Measurements from ENCODE around the gene SETSIP. TPM values are rescaled to one million over a fixed set of nuclear protein-coding genes. Genes with fewer than 3 reads are reported as not detected.
"Not testable (repeated sequence)": the region's sequence is repeated elsewhere in the genome, so short reads cannot be mapped to it uniquely, and the experiment has no call there.

Gene SETSIP
- total RNA-seq, 1 experiment from 2014 or later: 0.12 TPM

- H3K4me3 ChIP-seq: peak within 1 kb of the TSS; percentile 78
- H3K27ac ChIP-seq: peak within 1 kb of the TSS; percentile 17
- no peaks in the 10 kb centered on the region for H3K4me1 ChIP-seq
- DNase-seq: peak; percentile 52 to 65
- H3K27me3 ChIP-seq: no peaks in the 10 kb centered on the region
- H3K9me3 ChIP-seq (replicated peaks): 0 out of 2 replicates have a peak, but pooled peaks cover 4% of the 10 kb centered on the region
- no peaks in the 10 kb centered on the region for H3K36me3 ChIP-seq
These were observed 5.1 kb upstream of the SETSIP start, which contains the start of gene BTBD8 for GRCh38 chr1:92080128-92080985. TSS of gene BTBD8 (plus strand) at chr1:92080345. CDS start at chr1:92080572, 227 bp downstream.

GRCh38 chr1:92079441-92079840 lies 4.2 kb upstream of the SETSIP start:
- H3K27ac ChIP-seq: no peak overlapping the region
- H3K4me3 ChIP-seq: peak overlapping the region; percentile 78
- H3K36me3 ChIP-seq: no peaks in the 10 kb centered on the region
- H3K27me3 ChIP-seq: no peaks in the 10 kb centered on the region
- H3K4me1 ChIP-seq: no peaks in the 10 kb centered on the region
- DNase-seq: no peak
- no peaks in the 10 kb centered on the region for H3K9me3 ChIP-seq (replicated peaks)

GRCh38 chr1:92078077-92078476 lies 2.9 kb upstream of the SETSIP start:
- DNase-seq: not testable (repeated sequence)

GRCh38 chr1:92076363-92076762 lies 1.2 kb upstream of the SETSIP start:
- H3K36me3 ChIP-seq: no peaks in the 10 kb centered on the region
- no peaks in the 10 kb centered on the region for H3K4me1 ChIP-seq
- no peak for DNase-seq
- H3K4me3 ChIP-seq: no peak overlapping the region
- no peak overlapping the region for H3K27ac ChIP-seq
- H3K9me3 ChIP-seq (replicated peaks): no peaks in the 10 kb centered on the region
- no peaks in the 10 kb centered on the region for H3K27me3 ChIP-seq

More at GRCh38 chr1:92078077-92078476, 2.9 kb upstream of the SETSIP start:
- not testable (repeated sequence) for H3K27ac ChIP-seq; H3K36me3 ChIP-seq; H3K4me3 ChIP-seq; H3K9me3 ChIP-seq (replicated peaks); H3K4me1 ChIP-seq; H3K27me3 ChIP-seq

- not testable (repeated sequence) for DNase-seq; H3K36me3 ChIP-seq; H3K4me3 ChIP-seq; H3K27me3 ChIP-seq; H3K27ac ChIP-seq; H3K4me1 ChIP-seq; H3K9me3 ChIP-seq (replicated peaks)
These were observed 765 bp downstream of the SETSIP start for GRCh38 chr1:92074446-92074845.

GRCh38 chr1:92070892-92071291 lies 4.3 kb downstream of the SETSIP start:
- no peaks in the 10 kb centered on the region for H3K4me1 ChIP-seq

GRCh38 chr1:92066321-92066720 lies 8.9 kb downstream of the SETSIP start:
- DNase-seq: no peak
- Histone ChIP-seq H3K9me3 (replicated peaks) (no peaks in the 10 kb centered on the region), H3K27ac (no peak overlapping the region)

More at GRCh38 chr1:92070892-92071291, 4.3 kb downstream of the SETSIP start:
- Histone ChIP-seq H3K36me3 (no peaks in the 10 kb centered on the region), H3K9me3 (replicated peaks) (no peaks in the 10 kb centered on the region), H3K4me3 (no peak overlapping the region), H3K27me3 (no peaks in the 10 kb centered on the region), H3K27ac (no peak overlapping the region)
- DNase-seq: no peak

GRCh38 chr1:92065042-92065441 lies 10.2 kb downstream of the SETSIP start:
- H3K4me1 ChIP-seq: no peaks in the 10 kb centered on the region
- no peak overlapping the region for H3K27ac ChIP-seq
- no peaks in the 10 kb centered on the region for H3K9me3 ChIP-seq (replicated peaks)
- no peak for DNase-seq
- H3K36me3 ChIP-seq: no peaks in the 10 kb centered on the region
- no peak overlapping the region for H3K4me3 ChIP-seq
- H3K27me3 ChIP-seq: no peaks in the 10 kb centered on the region

More at GRCh38 chr1:92066321-92066720, 8.9 kb downstream of the SETSIP start:
- no peak overlapping the region for H3K4me3 ChIP-seq
- no peaks in the 10 kb centered on the region for H3K4me1 ChIP-seq
- H3K27me3 ChIP-seq: no peaks in the 10 kb centered on the region
- H3K36me3 ChIP-seq: no peaks in the 10 kb centered on the region

- H3K36me3 ChIP-seq: no peaks in the 10 kb centered on the region
These were observed 23.3 kb downstream of the SETSIP start for GRCh38 chr1:92051948-92052347.

GRCh38 chr1:92045766-92046495 lies 29.3 kb downstream of the SETSIP start:
- Histone ChIP-seq H3K27ac (no peak overlapping the region), H3K36me3 (no peaks in the 10 kb centered on the region), H3K4me1 (no peaks in the 10 kb centered on the region), H3K27me3 (no peaks in the 10 kb centered on the region), H3K4me3 (no peak overlapping the region), H3K9me3 (replicated peaks) (no peaks in the 10 kb centered on the region)
- DNase-seq: no peak

More at GRCh38 chr1:92051948-92052347, 23.3 kb downstream of the SETSIP start:
- no peaks in the 10 kb centered on the region for H3K9me3 ChIP-seq (replicated peaks)
- H3K4me3 ChIP-seq: no peak overlapping the region
- H3K27ac ChIP-seq: no peak overlapping the region
- H3K4me1 ChIP-seq: no peaks in the 10 kb centered on the region
- no peak for DNase-seq
- no peaks in the 10 kb centered on the region for H3K27me3 ChIP-seq

GRCh38 chr1:92043621-92044020 lies 31.6 kb downstream of the SETSIP start:
- no peaks in the 10 kb centered on the region for H3K4me1 ChIP-seq
- H3K27ac ChIP-seq: no peak overlapping the region
- no peaks in the 10 kb centered on the region for H3K9me3 ChIP-seq (replicated peaks)
- no peak overlapping the region for H3K4me3 ChIP-seq
- H3K36me3 ChIP-seq: no peaks in the 10 kb centered on the region
- no peak for DNase-seq
- no peaks in the 10 kb centered on the region for H3K27me3 ChIP-seq

- no peaks in the 10 kb centered on the region for H3K36me3 ChIP-seq
- no peaks in the 10 kb centered on the region for H3K9me3 ChIP-seq (replicated peaks)
- H3K4me1 ChIP-seq: no peaks in the 10 kb centered on the region
- no peak overlapping the region for H3K4me3 ChIP-seq
- H3K27me3 ChIP-seq: no peaks in the 10 kb centered on the region
- H3K27ac ChIP-seq: no peak overlapping the region
- no peak for DNase-seq
These were observed 34.2 kb downstream of the SETSIP start for GRCh38 chr1:92040971-92041370.

- Histone ChIP-seq H3K27me3 (no peaks in the 10 kb centered on the region; the same call in 1 of the 2 replicates), H3K36me3 (no peaks in the 10 kb centered on the region), H3K27ac (no peak overlapping the region), H3K4me3 (no peak overlapping the region), H3K9me3 (replicated peaks) (no peaks in the 10 kb centered on the region), H3K4me1 (no peaks in the 10 kb centered on the region)
- DNase-seq: no peak
These were observed 36.4 kb downstream of the SETSIP start for GRCh38 chr1:92038695-92039346.

- no peak overlapping the region for H3K27ac ChIP-seq
- no peaks in the 10 kb centered on the region for H3K9me3 ChIP-seq (replicated peaks)
- DNase-seq: no peak
- H3K4me3 ChIP-seq: no peak overlapping the region
- no peaks in the 10 kb centered on the region for H3K36me3 ChIP-seq
- H3K4me1 ChIP-seq: no peaks in the 10 kb centered on the region
- H3K27me3 ChIP-seq: no peaks in the 10 kb centered on the region; the same call in 1 of the 2 replicates
These were observed 37.8 kb downstream of the SETSIP start for GRCh38 chr1:92037400-92037799.

Measured in SJCRH30 (cell line).